Measurements from ENCODE around the gene SBK1.
"Not testable (repeated sequence)": the region's sequence is repeated elsewhere in the genome, so short reads cannot be mapped to it uniquely, and the experiment has no call there.

SBK1 gene

GRCh38 chr16:28310796-28311195, 18.5 kb downstream of the SBK1 start:
- DNase-seq = no peak

- no peak for DNase-seq
Observed at GRCh38 chr16:28311413-28311812, 19.1 kb downstream of the SBK1 start.

- DNase-seq = no peak
Observed at GRCh38 chr16:28311913-28312312, 19.6 kb downstream of the SBK1 start.

GRCh38 chr16:28312327-28312726, 20.0 kb downstream of the SBK1 start:
- no peak for DNase-seq

- no peak for DNase-seq
Observed at GRCh38 chr16:28313587-28313986, 21.3 kb downstream of the SBK1 start.

- DNase-seq = no peak
Observed at GRCh38 chr16:28316054-28316453, 23.7 kb downstream of the SBK1 start.

- no peak for DNase-seq
Observed at GRCh38 chr16:28317040-28317880, 24.9 kb downstream of the SBK1 start.

GRCh38 chr16:28318042-28318744, 25.9 kb downstream of the SBK1 start:
- DNase-seq = no peak

- DNase-seq = no peak
Observed at GRCh38 chr16:28319476-28320022, 27.2 kb downstream of the SBK1 start.

GRCh38 chr16:28320023-28320561, 27.8 kb downstream of the SBK1 start:
- DNase-seq = no peak

- no peak for DNase-seq
Observed at GRCh38 chr16:28320741-28321140, 28.4 kb downstream of the SBK1 start.

- no peak for DNase-seq
Observed at GRCh38 chr16:28321700-28322411, 29.5 kb downstream of the SBK1 start.

- DNase-seq = no peak
Observed at GRCh38 chr16:28324235-28324886, 32.0 kb downstream of the SBK1 start.

- DNase-seq = no peak
Observed at GRCh38 chr16:28324887-28325279, 32.6 kb downstream of the SBK1 start.

GRCh38 chr16:28326881-28327610, 34.7 kb downstream of the SBK1 start:
- DNase-seq = no peak

- DNase-seq = not testable (repeated sequence)
Observed at GRCh38 chr16:28330232-28330631, 37.9 kb downstream of the SBK1 start.

- DNase-seq = not testable (repeated sequence)
Observed at GRCh38 chr16:28330981-28331380, 38.7 kb downstream of the SBK1 start.

GRCh38 chr16:28332632-28333031, 40.3 kb downstream of the SBK1 start:
- DNase-seq = not testable (repeated sequence)

- DNase-seq = not testable (repeated sequence)
Observed at GRCh38 chr16:28335678-28336077, 43.4 kb downstream of the SBK1 start.

- DNase-seq = not testable (repeated sequence)
Observed at GRCh38 chr16:28336940-28337710, 44.8 kb downstream of the SBK1 start.

GRCh38 chr16:28338230-28338629, 45.9 kb downstream of the SBK1 start:
- DNase-seq = not testable (repeated sequence)
